ENCODE measurements around the gene ECI2. TPM values are rescaled to one million over a fixed set of nuclear protein-coding genes. Genes with fewer than 3 reads are reported as not detected.

Gene ECI2
- total and polyA plus RNA-seq, 2 of the 13 experiments (the other 11 are each of a cell fraction or from before 2014, with no cell fraction given), result 78.5 to 228 TPM

GRCh38 chr6:4102687-4103244 is 32.6 kb downstream of the ECI2 start (continued):
- TF ChIP-seq LRRFIP1 (CRISPR knock-in tag; conservative IDR thresholded peaks at IDR 0.05) (no peak), SKIL (CRISPR knock-in tag; IDR thresholded peaks at IDR 0.05; ENCODE audit: borderline replicate concordance) (peak; percentile 89; the same call in 1 of the 2 replicates), ZHX1 (CRISPR knock-in tag; IDR thresholded peaks at IDR 0.05; ENCODE audit: low read depth) (peak; percentile 85; the same call in 1 of the 2 replicates), ELF4 (CRISPR knock-in tag; IDR thresholded peaks at IDR 0.05; ENCODE audit: borderline replicate concordance) (no peak), HNF1A (IDR thresholded peaks at IDR 0.05; ENCODE audit: low read depth) (peak; percentile 68), HNF1A (CRISPR knock-in tag; IDR thresholded peaks at IDR 0.05; ENCODE audit: borderline replicate concordance) (peak; percentile 88), CSRNP1 (CRISPR knock-in tag; IDR thresholded peaks at IDR 0.05) (0 out of 2 replicates have a peak, but pooled peaks have one; percentile 55), IRF1 (CRISPR knock-in tag; IDR thresholded peaks at IDR 0.05; ENCODE audit: low read depth) (no peak), ZNF713 (CRISPR knock-in tag; IDR thresholded peaks at IDR 0.05) (0 out of 2 replicates have a peak, but pooled peaks have one; percentile 49), ATF6 (CRISPR knock-in tag; conservative IDR thresholded peaks at IDR 0.05) (no peak)

Data from HepG2 (cell line).